ENCODE measurements around the gene RPL36.

DNA sequence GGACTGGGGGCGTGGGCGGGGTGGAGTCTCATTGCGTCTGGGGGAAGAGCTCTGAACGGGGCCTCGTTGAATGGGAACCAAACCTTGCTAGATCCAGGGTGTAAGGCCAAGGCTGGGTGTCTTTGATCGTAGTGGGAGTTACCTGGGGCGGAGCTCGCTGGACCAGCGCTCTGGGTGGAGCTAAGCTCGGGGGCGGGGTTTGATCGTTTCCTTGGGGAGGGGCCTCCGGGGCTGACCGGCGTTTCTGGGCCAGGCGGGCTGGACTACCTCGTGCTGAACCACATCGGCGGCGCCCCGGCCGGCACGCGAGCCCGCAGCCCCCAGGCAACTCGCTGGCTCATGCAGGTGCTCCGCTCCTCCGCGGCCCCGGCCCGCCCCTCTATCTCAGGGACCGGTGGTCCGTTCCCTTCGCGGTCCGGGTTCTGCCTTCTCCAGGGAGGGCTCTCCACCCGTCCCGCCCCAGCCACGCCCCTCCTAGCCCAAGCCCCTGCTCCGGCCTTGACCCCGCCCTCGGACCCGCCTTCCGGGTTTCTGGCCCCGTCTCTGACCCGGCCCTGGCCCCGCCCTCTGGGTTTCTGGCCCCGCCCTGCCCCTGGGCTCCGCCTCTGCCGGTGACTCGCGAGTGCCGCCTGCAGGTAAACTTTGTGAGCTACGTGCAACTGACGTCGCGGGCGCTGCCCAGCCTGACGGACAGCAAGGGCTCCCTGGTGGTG lies 3.3 kb upstream of the RPL36 start:
- TF ChIP-seq, protein P1, sequence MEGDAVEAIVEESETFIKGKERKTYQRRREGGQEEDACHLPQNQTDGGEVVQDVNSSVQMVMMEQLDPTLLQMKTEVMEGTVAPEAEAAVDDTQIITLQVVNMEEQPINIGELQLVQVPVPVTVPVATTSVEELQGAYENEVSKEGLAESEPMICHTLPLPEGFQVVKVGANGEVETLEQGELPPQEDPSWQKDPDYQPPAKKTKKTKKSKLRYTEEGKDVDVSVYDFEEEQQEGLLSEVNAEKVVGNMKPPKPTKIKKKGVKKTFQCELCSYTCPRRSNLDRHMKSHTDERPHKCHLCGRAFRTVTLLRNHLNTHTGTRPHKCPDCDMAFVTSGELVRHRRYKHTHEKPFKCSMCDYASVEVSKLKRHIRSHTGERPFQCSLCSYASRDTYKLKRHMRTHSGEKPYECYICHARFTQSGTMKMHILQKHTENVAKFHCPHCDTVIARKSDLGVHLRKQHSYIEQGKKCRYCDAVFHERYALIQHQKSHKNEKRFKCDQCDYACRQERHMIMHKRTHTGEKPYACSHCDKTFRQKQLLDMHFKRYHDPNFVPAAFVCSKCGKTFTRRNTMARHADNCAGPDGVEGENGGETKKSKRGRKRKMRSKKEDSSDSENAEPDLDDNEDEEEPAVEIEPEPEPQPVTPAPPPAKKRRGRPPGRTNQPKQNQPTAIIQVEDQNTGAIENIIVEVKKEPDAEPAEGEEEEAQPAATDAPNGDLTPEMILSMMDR (IDR thresholded peaks at IDR 0.05): peak; percentile 82 to 89 (median 87)
- peak in 2 of 3 donors; percentile 39 to 40 for TF ChIP-seq POLR2A (IDR thresholded peaks at IDR 0.05)

Data from body of pancreas (tissue), 4 donors.